HG02973 (cell line): ENCODE results near the gene TESPA1.

Source experiments
- ATAC-seq: cut with Tn5 transposase; IDR thresholded peaks from one replicate; pipeline ENCODE4 v1.9.1; 2021; ENCODE audit warnings: moderate library complexity; ENCODE audit not compliant: unreplicated experiment

The TESPA1 gene, protein sequence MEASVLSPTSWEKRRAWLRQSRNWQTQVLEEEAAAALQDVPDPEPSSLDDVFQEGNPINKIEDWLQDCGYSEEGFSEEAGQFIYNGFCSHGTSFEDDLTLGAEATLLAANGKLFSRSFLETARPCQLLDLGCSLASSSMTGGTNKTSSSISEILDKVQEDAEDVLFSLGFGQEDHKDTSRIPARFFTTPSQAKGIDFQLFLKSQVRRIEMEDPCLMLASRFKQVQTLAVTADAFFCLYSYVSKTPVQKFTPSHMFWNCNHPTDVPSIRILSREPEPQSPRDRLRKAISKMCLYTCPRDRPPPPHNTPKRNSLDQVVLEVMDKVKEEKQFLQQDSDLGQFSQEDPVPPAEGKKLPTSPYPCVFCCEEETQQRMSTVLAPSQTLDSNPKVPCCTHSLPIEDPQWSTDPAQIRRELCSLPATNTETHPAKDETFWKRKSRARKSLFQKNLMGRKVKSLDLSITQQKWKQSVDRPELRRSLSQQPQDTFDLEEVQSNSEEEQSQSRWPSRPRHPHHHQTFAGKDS

DNA sequence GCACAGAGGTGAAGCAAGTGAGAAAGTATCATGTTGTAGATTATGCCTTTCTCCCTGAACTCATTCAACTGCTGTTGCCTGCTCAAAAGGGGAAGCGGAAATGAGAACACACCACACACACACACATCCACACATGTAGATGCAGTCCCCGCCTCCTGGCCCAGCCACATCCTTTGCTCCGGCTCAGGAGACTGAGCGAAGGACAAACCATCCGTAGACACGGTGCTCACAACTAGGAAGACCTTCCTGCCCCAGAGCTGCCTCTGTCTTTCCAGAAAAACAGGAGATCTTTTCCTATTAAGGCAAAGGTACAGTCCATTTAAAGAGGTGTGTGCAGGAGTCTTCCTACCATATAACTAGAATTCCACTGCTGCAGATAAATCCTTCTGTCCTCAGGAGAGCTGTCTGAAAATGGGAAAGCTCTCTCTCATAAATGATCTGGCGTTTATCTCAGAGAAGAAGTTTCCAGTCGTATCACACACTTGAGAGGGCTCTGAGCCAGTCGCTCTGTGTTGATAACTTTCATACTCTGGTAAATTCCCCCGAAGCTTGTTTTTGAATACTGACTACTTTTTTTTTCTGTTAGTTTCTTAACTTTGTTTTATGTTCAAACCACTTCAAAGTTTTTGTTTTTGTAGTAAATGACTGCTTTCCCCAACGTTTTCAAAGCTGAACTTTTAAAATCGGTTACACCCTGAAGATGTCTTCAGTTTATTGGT, at the start of gene TESPA1:
TESPA1 (minus strand) TSS at position 105 of the 719 bp plus-strand sequence. CDS start 10,200 bp downstream, outside the sequence.
- ATAC-seq = peak; percentile 93

GRCh38 chr12:55034218-55034617, 49.7 kb upstream of the TESPA1 start:
- no peak for ATAC-seq

DNA sequence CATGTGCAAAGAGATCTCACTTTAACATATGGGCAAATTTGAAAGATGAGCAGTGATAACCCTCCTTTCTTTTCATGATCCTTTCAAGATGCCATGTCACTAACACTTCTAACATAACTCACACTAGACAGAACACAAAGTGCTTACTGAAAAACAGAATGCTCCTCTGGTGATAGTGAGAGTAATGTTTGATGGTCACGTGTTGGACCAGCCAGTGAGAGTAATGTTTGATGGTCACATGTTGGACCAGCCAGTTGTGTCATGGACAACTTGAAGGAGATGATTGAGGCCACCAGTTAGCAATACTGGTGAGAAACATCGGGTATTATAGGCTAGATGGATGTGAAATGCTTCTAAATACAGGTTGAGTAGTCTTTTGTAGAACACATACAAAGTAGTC, 40.9 kb upstream of the TESPA1 start:
- ATAC-seq = no peak

- no peak for ATAC-seq
These were observed 40.0 kb upstream of the TESPA1 start for GRCh38 chr12:55024575-55024974.

DNA sequence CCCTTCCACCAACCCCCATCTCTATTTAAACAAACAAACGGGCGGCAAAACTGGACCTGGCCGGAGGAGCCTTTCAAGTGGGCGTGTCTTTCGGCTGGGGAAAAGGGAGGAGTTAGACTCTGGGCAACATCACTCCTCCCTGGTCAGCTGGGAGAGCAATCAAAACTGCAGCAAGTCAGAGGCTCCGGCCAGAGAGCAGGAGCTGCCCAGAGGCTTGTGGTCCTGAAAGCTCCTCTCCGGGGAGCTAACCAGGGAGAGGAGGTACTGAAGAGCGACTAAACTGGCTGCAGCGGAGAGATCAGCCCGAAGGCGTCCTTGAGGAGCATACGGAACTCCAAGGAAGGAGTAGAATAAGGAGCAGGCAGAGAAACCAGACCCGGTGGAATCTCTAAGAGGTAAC, 35.2 kb upstream of the TESPA1 start, which contains the start of gene NEUROD4:
NEUROD4 (plus strand) TSS at position 191 of the 400 bp plus-strand sequence. CDS start 6,466 bp downstream, outside the sequence.
- ATAC-seq = peak; percentile 51

- no peak for ATAC-seq
These were observed 32.9 kb upstream of the TESPA1 start for GRCh38 chr12:55017416-55017925.

DNA sequence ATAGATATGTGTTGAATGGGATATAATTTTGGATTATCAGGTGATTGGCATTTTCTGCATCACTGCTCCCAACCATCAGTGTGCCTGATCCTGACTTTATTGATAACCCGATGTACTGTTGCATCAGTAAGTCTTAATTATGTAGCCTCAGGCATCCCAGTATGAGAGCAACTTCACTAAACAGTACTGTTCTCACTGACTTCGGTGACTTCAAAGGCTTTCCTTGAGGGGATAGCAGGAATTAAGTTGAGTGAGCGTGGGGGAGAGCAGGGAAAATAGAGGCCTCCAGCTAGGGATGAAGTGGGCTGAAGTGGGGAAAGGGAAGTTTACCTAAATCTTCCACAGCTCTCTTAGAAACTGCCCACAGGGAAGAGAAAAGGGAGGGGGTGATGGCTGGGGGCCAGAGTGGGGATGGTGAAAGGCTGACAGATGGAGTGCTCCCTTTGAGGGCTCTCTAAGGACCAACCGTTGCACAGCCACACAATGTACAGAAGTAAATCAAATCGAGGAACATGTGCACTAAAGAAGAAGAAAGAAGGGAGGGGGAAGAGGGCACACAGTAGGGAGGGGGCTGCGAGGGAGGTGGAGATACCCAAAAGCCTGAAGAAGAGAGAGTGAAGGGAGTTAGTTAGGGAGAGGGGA, 24.5 kb upstream of the TESPA1 start:
- ATAC-seq = no peak

GRCh38 chr12:55002355-55002754, 17.8 kb upstream of the TESPA1 start:
- no peak for ATAC-seq

DNA sequence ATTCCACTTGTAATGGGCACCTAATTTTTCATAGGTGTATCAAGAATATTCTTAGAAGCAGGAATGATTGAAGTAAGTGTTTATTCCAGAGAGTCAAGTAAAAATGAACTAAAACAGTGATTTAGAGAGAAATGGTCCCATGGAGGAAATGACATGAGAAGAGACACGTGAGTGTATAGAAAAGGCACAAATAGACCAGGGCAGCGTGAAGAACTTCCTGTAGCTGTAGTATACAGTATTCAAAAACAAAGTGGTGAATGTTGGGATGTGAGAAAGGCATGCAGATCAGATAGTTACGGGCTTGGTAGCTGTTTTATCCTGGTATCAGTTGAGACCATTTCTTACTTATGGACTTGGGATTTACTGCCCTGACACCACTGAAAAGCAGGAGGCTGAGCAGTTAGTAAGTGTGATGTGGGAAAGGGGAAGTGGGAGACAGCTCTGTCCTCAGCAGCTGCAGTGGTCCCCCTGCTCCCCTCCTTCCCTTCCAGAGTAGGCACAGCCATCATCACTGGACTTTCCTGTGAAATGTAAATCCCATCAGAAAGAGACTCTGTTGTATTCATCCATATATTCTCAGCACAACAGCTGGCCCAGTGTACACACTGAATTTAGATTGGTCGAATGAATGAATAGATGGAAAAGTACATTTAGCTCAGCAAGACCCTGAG, 16.8 kb upstream of the TESPA1 start:
- ATAC-seq = no peak

DNA sequence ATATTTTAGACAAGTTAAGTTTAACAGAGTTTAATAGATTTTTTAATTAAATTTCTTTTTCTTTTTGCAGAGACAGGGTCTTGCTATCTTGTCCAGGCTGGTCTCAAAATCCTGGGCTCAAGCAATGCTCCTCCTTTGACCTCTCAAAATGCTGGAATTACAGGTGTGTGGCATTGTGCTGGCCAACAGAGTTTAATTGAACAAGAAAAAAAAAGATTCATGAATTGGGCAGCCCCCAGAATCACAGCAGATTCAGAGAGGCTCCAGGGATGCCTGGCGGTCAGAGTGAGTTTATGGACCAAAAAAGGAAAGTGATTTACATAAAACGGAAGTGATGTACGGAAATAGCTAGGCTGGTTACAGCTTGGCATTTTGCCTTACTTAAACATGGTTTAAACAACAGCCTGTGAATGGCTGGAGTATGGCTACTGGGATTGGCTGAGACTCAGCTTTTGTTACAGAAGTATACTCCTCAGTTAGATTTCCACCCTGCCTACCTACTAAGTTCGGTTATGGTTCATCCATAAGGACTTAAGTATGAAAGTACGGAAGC, 14.5 kb upstream of the TESPA1 start:
- no peak for ATAC-seq

- no peak for ATAC-seq
These were observed 13.5 kb upstream of the TESPA1 start for GRCh38 chr12:54997929-54998522.

- ATAC-seq = no peak
These were observed 11.6 kb upstream of the TESPA1 start for GRCh38 chr12:54996205-54996604.

DNA sequence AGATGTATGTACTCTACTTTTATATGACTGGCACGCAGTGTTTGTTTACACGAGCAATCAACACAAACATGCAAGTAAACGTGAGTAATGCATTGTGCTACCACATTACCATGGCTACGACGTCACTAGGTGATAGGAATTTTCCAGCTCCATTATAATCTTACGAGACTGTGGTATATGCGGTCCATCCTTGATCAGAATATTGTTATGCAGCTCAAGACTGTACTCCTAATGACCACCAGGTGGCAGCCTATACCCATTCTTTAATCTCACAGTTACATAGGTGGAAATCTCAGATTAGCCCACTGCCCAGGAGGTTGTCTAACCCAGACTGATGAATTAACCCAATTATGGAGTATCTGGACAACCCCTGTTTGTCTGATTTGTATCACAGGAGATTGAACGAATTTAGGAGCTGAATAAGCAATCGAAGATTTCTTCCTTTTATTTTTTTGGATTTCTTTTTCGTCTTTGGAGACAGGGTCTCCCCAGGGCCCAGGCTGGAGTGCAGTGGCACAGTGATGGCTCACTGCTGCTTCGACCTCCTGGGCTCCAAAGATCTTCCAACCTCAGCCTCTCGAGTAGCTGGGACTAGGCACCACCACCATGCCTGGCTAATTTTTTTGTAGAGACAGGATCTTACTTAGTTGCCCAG, 8.7 kb upstream of the TESPA1 start:
- ATAC-seq = peak; percentile 37

DNA sequence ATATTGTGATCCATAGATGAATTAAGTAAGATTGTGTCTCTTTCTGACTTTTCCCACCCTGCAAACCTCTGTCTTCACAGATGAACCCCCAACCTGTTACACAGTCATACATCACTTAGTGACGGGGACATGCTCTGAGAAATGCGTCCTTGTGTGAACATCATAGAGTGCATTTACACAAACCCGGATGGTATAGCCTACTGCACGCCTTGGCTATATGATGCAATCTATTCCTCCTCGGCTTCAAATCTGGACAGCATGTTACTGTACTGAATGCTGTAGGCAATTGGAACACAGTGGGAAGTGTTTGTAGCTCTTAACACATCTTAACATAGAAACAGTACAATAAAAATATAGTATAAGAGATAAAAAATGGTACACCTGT, 7.4 kb upstream of the TESPA1 start:
- peak; percentile 55 for ATAC-seq

- ATAC-seq = peak; percentile 78
These were observed 6.8 kb upstream of the TESPA1 start for GRCh38 chr12:54991161-54991990.

DNA sequence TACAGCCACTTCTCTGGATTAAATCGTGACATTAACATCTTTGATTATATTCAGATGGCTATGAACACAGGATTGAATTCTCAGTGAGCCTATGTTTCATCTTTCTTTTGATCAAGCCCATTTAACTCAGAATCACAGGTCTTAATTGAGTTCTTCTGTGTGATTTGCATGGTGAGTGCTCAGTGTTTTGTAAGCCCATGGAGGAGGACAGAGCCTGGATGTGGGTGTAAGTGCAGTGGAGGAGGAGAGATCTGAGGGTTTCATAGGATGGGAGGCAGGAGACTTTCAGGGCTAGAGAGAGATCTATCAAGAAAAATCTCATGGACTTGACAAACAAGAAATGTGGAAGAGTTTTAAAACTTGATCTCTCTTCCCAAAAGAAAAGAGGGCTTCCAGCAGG, 5.3 kb upstream of the TESPA1 start:
- ATAC-seq = no peak

DNA sequence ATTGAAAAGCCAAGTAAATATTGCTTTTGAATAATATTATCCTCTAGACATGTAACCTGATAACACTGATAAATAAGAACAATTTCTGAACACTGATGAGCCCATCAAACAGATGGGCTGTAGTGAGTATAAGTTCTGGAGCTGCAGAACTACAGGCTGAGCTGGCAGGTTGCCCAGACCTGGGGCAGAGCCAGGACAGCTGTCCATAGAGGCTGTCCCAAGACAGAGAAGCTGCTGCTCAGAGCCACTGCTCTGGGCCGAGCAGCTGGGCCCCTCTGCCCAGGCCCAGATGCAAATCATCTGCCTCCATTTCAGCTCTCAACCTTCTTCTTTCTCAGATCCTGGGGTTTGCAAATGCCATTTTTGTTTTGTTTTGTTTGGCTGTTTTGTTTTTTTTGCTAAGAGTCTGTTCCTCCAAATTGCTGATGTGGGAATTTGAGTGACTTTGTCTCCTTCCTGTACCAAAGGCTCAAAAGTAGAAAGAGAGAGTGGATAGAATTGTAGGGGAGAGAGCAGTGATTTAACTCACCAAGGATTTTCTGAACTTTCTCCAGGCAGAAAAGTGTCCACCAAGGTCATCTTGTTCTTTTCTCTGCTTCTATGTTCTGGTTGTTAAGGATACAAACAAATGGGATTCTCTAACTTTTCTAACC, 4.0 kb upstream of the TESPA1 start:
- no peak for ATAC-seq

GRCh38 chr12:54987611-54988231, 3.2 kb upstream of the TESPA1 start:
- no peak for ATAC-seq
